ENCODE data around the gene IRF2BPL.

The IRF2BPL gene

GRCh38 chr14:76984787-76985375 lies 43.6 kb downstream of the IRF2BPL start:
- no peak for DNase-seq

- DNase-seq, result no peak
Observed at GRCh38 chr14:76984297-76984696, 44.2 kb downstream of the IRF2BPL start.

GRCh38 chr14:76981670-76982069 lies 46.8 kb downstream of the IRF2BPL start:
- no peak for DNase-seq

GRCh38 chr14:76977793-76978720 lies 50.5 kb downstream of the IRF2BPL start:
- peak; percentile 66 to 79 (median 75) for DNase-seq

GRCh38 chr14:76976240-76977005 lies 52.1 kb downstream of the IRF2BPL start:
- no peak for DNase-seq

GRCh38 chr14:76975812-76976211 lies 52.7 kb downstream of the IRF2BPL start:
- no peak for DNase-seq

GRCh38 chr14:76975051-76975450 lies 53.5 kb downstream of the IRF2BPL start:
- no peak for DNase-seq
